H9 (cell line): ENCODE results near the gene KAZN. TPM values are rescaled to one million over a fixed set of nuclear protein-coding genes. Genes with fewer than 3 reads are reported as not detected.

ENCODE experiments used
- DNase-seq: peaks from one replicate; pipeline ENCODE4 v3.0.0-alpha.2; 2017
- H2AFZ ChIP-seq: one replicate; pipeline ENCODE4 v1.6.1; 2013; ENCODE audit warnings: mild to moderate bottlenecking, low read length, control low read depth, moderate library complexity
- H2AK5ac ChIP-seq: 2 replicates; pipeline ENCODE4 v1.6.1; 2013; ENCODE audit warnings: low read length, control low read depth, mixed read lengths; ENCODE audit not compliant: insufficient read length
- H2BK120ac ChIP-seq: one replicate; pipeline ENCODE4 v1.6.1; 2013; ENCODE audit warnings: low read depth, mild to moderate bottlenecking, low read length, control low read depth, inconsistent platforms; ENCODE audit not compliant: poor library complexity, severe bottlenecking
- H2BK12ac ChIP-seq: 2 replicates; pipeline ENCODE4 v1.6.1; 2013; ENCODE audit warnings: low read length, control low read depth, mixed read lengths, low read depth; ENCODE audit not compliant: insufficient read length
- H2BK15ac ChIP-seq: 2 replicates; pipeline ENCODE4 v1.6.1; 2013; ENCODE audit warnings: low read depth, low read length, control low read depth
- H2BK20ac ChIP-seq: one replicate; pipeline ENCODE4 v1.6.1; 2013; ENCODE audit warnings: low read depth, mild to moderate bottlenecking, low read length, control low read depth, inconsistent platforms; ENCODE audit not compliant: poor library complexity, severe bottlenecking
- H2BK5ac ChIP-seq: 2 replicates; pipeline ENCODE4 v1.6.1; 2013; ENCODE audit warnings: low read length, control low read depth, mixed read lengths; ENCODE audit not compliant: insufficient read length
- H3K14ac ChIP-seq: 2 replicates; pipeline ENCODE4 v1.6.1; 2013; ENCODE audit warnings: low read length, control low read depth; ENCODE audit not compliant: insufficient read depth
- H3K18ac ChIP-seq: 2 replicates; pipeline ENCODE4 v1.6.1; 2013; ENCODE audit warnings: low read depth, mild to moderate bottlenecking, mixed read lengths, low read length, control low read depth; ENCODE audit not compliant: insufficient read length
- H3K23ac ChIP-seq: 2 replicates; pipeline ENCODE4 v1.6.1; 2013; ENCODE audit warnings: low read length, control low read depth, mixed read lengths, low read depth; ENCODE audit not compliant: insufficient read length
- H3K23me2 ChIP-seq: 2 replicates; pipeline ENCODE4 v1.6.1; 2013; ENCODE audit warnings: low read depth, mild to moderate bottlenecking, mixed read lengths, low read length, control low read depth; ENCODE audit not compliant: insufficient read length, poor library complexity, severe bottlenecking
- H3K27ac ChIP-seq: 2 replicates; pipeline ENCODE4 v1.5.1; 2013; ENCODE audit warnings: low read length, control low read depth, mixed read lengths, low read depth; ENCODE audit not compliant: insufficient read length
- H3K27me3 ChIP-seq: 2 replicates; pipeline ENCODE4 v1.6.1; 2013; ENCODE audit warnings: low read length, control low read depth, inconsistent platforms; ENCODE audit not compliant: insufficient read depth
- H3K4ac ChIP-seq: 2 replicates; pipeline ENCODE4 v1.6.1; 2013; ENCODE audit warnings: low read depth, mild to moderate bottlenecking, control low read depth, inconsistent platforms, low read length, moderate library complexity
- H3K4me1 ChIP-seq: 2 replicates; pipeline ENCODE4 v1.6.1; 2013; ENCODE audit warnings: low read length, control low read depth, inconsistent platforms; ENCODE audit not compliant: insufficient read depth
- H3K4me2 ChIP-seq: 2 replicates; pipeline ENCODE4 v1.6.1; 2013; ENCODE audit warnings: low read length, control low read depth, mixed read lengths; ENCODE audit not compliant: insufficient read length, insufficient read depth
- H3K56ac ChIP-seq: 2 replicates; pipeline ENCODE4 v1.6.1; 2013; ENCODE audit warnings: low read depth, mild to moderate bottlenecking, mixed read lengths, low read length, control low read depth; ENCODE audit not compliant: insufficient read length
- H3K79me1 ChIP-seq: 2 replicates; pipeline ENCODE4 v1.6.1; 2013; ENCODE audit warnings: low read depth, mild to moderate bottlenecking, moderate library complexity, low read length, control low read depth, inconsistent platforms; ENCODE audit not compliant: insufficient read depth, poor library complexity, severe bottlenecking
- H3K79me2 ChIP-seq: 2 replicates; pipeline ENCODE4 v1.6.1; 2013; ENCODE audit warnings: low read length, control low read depth, inconsistent platforms; ENCODE audit not compliant: insufficient read depth
- H3K9ac ChIP-seq: 2 replicates; pipeline ENCODE4 v1.6.1; 2013; ENCODE audit warnings: low read length, control low read depth, mixed read lengths; ENCODE audit not compliant: insufficient read length; ENCODE audit errors: extremely low read depth
- H3K9me3 ChIP-seq: one replicate; pipeline ENCODE4 v1.6.1; 2013; ENCODE audit warnings: low read depth, low read length, inconsistent platforms; ENCODE audit not compliant: control insufficient read depth
- H3T11ph ChIP-seq: one replicate; pipeline ENCODE4 v1.6.1; 2013; ENCODE audit warnings: mild to moderate bottlenecking, low read length, control low read depth, inconsistent platforms
- H4K20me1 ChIP-seq: one replicate; pipeline ENCODE4 v1.6.1; 2013; ENCODE audit not compliant: control insufficient read depth, insufficient read length, insufficient read depth
- H4K5ac ChIP-seq: 2 replicates; pipeline ENCODE4 v1.6.1; 2013; ENCODE audit warnings: low read depth, mild to moderate bottlenecking, mixed read lengths, low read length, control low read depth; ENCODE audit not compliant: insufficient read length
- H4K8ac ChIP-seq: replicated peaks from 2 replicates; pipeline ENCODE4 v1.6.1; 2013; ENCODE audit warnings: low read length, control low read depth, mixed read lengths, low read depth; ENCODE audit not compliant: insufficient read length
- H4K91ac ChIP-seq: 2 replicates; pipeline ENCODE4 v1.6.1; 2013; ENCODE audit warnings: low read depth, mild to moderate bottlenecking, moderate library complexity, mixed read lengths, low read length, control low read depth; ENCODE audit not compliant: insufficient read length
- H3K27ac Mint-ChIP-seq, 3 experiments: 2 replicates in 2 of 3; 3 replicates in 1 of 3; pipeline ENCODE4 v1.8.0; 2020 to 2021; ENCODE audit warnings: mixed read lengths in 3 of 3, mild to moderate bottlenecking in 1 of 3, moderate library complexity in 1 of 3
- H3K27me3 Mint-ChIP-seq: 2 replicates; pipeline ENCODE4 v1.8.0; 2021; ENCODE audit warnings: low read depth, mild to moderate bottlenecking, moderate library complexity, mixed read lengths
- H3K36me3 Mint-ChIP-seq, 3 experiments: 2 replicates in 2 of 3; 3 replicates in 1 of 3; pipeline ENCODE4 v1.8.0; 2020 to 2021; ENCODE audit warnings: low read depth in 3 of 3, mixed read lengths in 3 of 3; ENCODE audit not compliant: insufficient read depth in 1 of 3
- H3K4me1 Mint-ChIP-seq, 2 experiments: 2 replicates each; pipeline ENCODE4 v1.8.0; 2020; ENCODE audit warnings: mixed read lengths in 2 of 2
- H3K4me3 Mint-ChIP-seq, 2 experiments: 2 replicates in 1 of 2; 3 replicates in 1 of 2; pipeline ENCODE4 v1.8.0; 2020 to 2021; ENCODE audit warnings: mild to moderate bottlenecking in 2 of 2, mixed read lengths in 2 of 2, moderate library complexity in 1 of 2
- H3K9me3 Mint-ChIP-seq, 2 experiments: 2 replicates in 1 of 2; 3 replicates in 1 of 2; pipeline ENCODE4 v1.8.0; 2020; ENCODE audit warnings: mild to moderate bottlenecking in 2 of 2, mixed read lengths in 2 of 2, moderate library complexity in 1 of 2
- CTCF ChIP-seq: fragments of 200-600 bp; sonication (generic); conservative IDR thresholded peaks from 3 replicates; pipeline ENCODE4 v1.8.0; 2021; ENCODE audit warnings: antibody characterized with exemption, mild to moderate bottlenecking
- WGBS: extraction: QIAGEN DNeasy Blood & Tissue Kit; methylation state at CpG from one replicate; pipeline ENCODE4 v1.1.7; 2013; ENCODE audit warnings: missing lambda C conversion rate, low lambda C conversion rate, mixed read lengths; ENCODE audit not compliant: insufficient read length; ENCODE audit errors: extremely low coverage; 5-methylcytosine and 5-hydroxymethylcytosine counted together
- total RNA-seq: library from RNA; stranded (reverse); gene quantifications from 2 replicates; pipeline ENCODE4 v1.2.1, GENCODE V29; 2021

KAZN gene
- total RNA-seq, 1 experiment from 2014 or later, result 7.6 TPM

- Histone ChIP-seq H2BK120ac (no peak overlapping the region), H3K14ac (no peak overlapping the region), H3K56ac (no peak overlapping the region), H4K91ac (no peak overlapping the region), H2BK20ac (no peak overlapping the region), H4K5ac (no peak overlapping the region), H2AFZ (no peak overlapping the region), H3K18ac (no peak overlapping the region), H2AK5ac (no peak overlapping the region), H3K27ac (no peak overlapping the region), H3K9ac (no peak overlapping the region), H3T11ph (no peak overlapping the region), H3K27me3 (no peaks in the 10 kb centered on the region), H3K79me2 (no peaks in the 10 kb centered on the region), H4K20me1 (no peaks in the 10 kb centered on the region), H3K4me2 (no peak overlapping the region), H3K4me1 (no peaks in the 10 kb centered on the region), H3K79me1 (no peaks in the 10 kb centered on the region), H3K23ac (no peak overlapping the region), H2BK15ac (no peak overlapping the region), H2BK12ac (no peak overlapping the region), H3K23me2 (no peaks in the 10 kb centered on the region), H3K4ac (no peak overlapping the region), H3K9me3 (no peaks in the 10 kb centered on the region), H2BK5ac (no peak overlapping the region), H4K8ac (no peak overlapping the region)
- peaks cover 10 to 24% of the 10 kb centered on the region in 2 experiments for H3K4me1 Mint-ChIP-seq
- no peak for DNase-seq
- no peak overlapping the region for H3K27ac Mint-ChIP-seq
- peaks cover 4% of the 10 kb centered on the region for H3K27me3 Mint-ChIP-seq
- no CpG with 5 or more reads among the region's 5 CpGs for WGBS
- TF ChIP-seq CTCF, result no peak
- no peak overlapping the region for H3K4me3 Mint-ChIP-seq
- H3K36me3 Mint-ChIP-seq, result peaks cover 6 to 10% (median 6%) of the 10 kb centered on the region in 3 experiments; a peak in 6 of 7 replicates
- H3K9me3 Mint-ChIP-seq, result peaks cover 10 to 11% of the 10 kb centered on the region in 2 experiments
Measured at GRCh38 chr1:14973773-14974172, 375.3 kb downstream of the KAZN start.
